ENCODE results near the gene P2RY14. TPM values are rescaled to one million over a fixed set of nuclear protein-coding genes. Genes with fewer than 3 reads are reported as not detected.

The P2RY14 gene
- polyA plus RNA-seq, 1 donor (not counting 4 experiments of a cell fraction or from before 2014, with no cell fraction given) = not detected

DNA sequence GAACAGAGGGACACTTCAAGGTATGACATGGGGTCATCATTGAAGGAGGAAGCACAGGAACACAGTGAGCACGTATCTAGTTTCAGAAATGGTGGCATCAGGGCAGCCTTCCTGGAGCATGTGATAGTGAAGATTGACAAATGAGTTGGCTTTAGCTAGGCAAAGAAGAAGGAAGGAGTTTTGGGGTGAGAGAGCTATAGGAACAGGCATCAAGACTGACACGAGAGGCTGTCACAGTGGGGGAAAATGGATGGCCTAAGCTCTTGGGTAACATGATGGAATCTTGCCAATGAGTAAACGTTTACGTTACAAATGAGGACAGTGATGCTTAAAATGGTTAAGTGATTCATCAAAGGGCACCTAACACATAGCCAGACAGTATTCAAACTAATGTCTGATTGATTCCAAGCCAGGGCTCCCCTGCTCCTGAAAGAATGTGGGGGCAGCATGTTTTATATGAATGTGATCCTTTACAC is 52.2 kb downstream of the P2RY14 start:
- peaks cover 31% of the 10 kb centered on the region for H3K4me1 ChIP-seq (ENCODE audit: control insufficient read depth, extremely low read depth, insufficient read depth, low read length)
- H3K79me2 ChIP-seq (ENCODE audit: control insufficient read depth, insufficient read depth, low read length) = no peaks in the 10 kb centered on the region
- no peak for TF ChIP-seq EZH2 (IDR thresholded peaks at IDR 0.05; ENCODE audit: low read length)
- TF ChIP-seq, protein P1, sequence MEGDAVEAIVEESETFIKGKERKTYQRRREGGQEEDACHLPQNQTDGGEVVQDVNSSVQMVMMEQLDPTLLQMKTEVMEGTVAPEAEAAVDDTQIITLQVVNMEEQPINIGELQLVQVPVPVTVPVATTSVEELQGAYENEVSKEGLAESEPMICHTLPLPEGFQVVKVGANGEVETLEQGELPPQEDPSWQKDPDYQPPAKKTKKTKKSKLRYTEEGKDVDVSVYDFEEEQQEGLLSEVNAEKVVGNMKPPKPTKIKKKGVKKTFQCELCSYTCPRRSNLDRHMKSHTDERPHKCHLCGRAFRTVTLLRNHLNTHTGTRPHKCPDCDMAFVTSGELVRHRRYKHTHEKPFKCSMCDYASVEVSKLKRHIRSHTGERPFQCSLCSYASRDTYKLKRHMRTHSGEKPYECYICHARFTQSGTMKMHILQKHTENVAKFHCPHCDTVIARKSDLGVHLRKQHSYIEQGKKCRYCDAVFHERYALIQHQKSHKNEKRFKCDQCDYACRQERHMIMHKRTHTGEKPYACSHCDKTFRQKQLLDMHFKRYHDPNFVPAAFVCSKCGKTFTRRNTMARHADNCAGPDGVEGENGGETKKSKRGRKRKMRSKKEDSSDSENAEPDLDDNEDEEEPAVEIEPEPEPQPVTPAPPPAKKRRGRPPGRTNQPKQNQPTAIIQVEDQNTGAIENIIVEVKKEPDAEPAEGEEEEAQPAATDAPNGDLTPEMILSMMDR (optimal IDR thresholded peaks at IDR 0.05 in 1 of 3, IDR thresholded peaks at IDR 0.05 in 1 of 3, conservative IDR thresholded peaks at IDR 0.05 in 1 of 3; ENCODE audit: extremely low read depth in 1 of 3, insufficient read depth in 2 of 3, low read length in 3 of 3) = no peak
- no peaks in the 10 kb centered on the region for H3K27me3 ChIP-seq (ENCODE audit: control insufficient read depth, extremely low read depth, insufficient read depth, low read length)
- H3K9me3 ChIP-seq (ENCODE audit: control insufficient read depth, low read depth, low read length) = no peaks in the 10 kb centered on the region
- no peaks in the 10 kb centered on the region for H4K20me1 ChIP-seq (ENCODE audit: control insufficient read depth, extremely low read depth, insufficient read depth, low read length)
- no peak overlapping the region for H3K27ac ChIP-seq (ENCODE audit: control insufficient read depth, insufficient read depth, low read length)
- DNase-seq (ENCODE audit: low read depth, low spot score) (peak; percentile 75), FAIRE-seq (peak; percentile 74)
- peak overlapping the region; percentile 9 for H3K4me2 ChIP-seq (ENCODE audit: control insufficient read depth, extremely low read depth, insufficient read depth, low read depth, low read length)
- H2AFZ ChIP-seq (ENCODE audit: control insufficient read depth, low read length) = peak overlapping the region; percentile 21
- H3K4me3 ChIP-seq (ENCODE audit: control insufficient read depth in 2 of 3, extremely low read depth in 1 of 3, insufficient read depth in 2 of 3, low read depth in 1 of 3, low read length in 3 of 3) = no peak overlapping the region
- H3K9me1 ChIP-seq (ENCODE audit: control insufficient read depth, extremely low read depth, insufficient read depth, low read length) = no peaks in the 10 kb centered on the region
- dilution Hi-C loops (cut with MboI; ENCODE audit: extremely low pct_ligation_motif_present, low sequenced_read_pairs) = no loop called here
- H3K36me3 ChIP-seq (ENCODE audit: control insufficient read depth in 2 of 2, extremely low read depth in 1 of 2, insufficient read depth in 2 of 2, low read length in 2 of 2) = no peaks in the 10 kb centered on the region
- H3K9ac ChIP-seq (ENCODE audit: control insufficient read depth, extremely low read depth, insufficient read depth, low read length) = no peak overlapping the region

DNA sequence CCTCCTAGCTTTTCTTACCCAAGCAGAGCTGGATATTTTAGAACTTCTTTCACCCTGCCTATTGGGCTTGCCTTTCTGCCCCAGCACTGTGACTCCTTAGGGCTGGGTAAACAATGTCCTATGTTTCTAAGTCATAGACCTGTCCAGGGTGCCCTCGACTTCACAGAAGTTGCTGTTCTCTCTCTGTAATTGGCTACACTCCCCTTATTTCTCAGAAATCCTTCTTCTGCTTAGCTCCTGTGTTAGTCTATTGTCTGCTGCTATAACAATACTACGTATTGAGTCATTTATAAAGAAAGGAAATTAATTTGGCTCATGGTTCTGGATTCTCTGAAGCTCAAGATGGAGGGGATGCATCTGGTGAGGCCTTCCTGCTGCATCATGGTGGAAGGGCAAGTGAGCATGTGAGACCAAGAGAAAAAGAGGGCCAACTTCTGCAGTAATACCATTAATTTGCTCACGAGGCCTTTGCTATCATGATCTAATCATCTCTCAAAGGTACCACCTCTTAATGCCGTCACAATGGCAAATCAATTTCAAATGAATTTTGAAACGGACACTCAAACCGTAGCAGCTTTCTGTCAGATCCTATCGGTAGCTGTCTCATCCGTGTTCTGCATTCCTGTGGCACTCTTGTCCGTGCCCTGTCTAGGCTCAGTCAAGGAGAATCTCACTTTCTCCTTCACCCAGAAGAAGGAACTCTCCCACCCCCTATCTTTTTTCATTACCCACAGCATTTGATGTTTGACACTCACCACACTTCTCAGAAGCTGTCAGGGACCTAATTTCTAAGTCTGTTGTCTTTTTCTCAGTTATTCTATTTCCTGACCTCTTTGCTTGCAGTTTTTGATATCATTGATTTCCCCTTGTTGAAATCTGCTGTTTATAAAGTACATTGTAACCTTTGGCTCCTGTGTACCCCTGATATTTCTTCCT is 53.0 kb downstream of the P2RY14 start:
- no peaks in the 10 kb centered on the region for H3K36me3 ChIP-seq (ENCODE audit: control insufficient read depth in 2 of 2, extremely low read depth in 1 of 2, insufficient read depth in 2 of 2, low read length in 2 of 2)
- H3K27me3 ChIP-seq (ENCODE audit: control insufficient read depth, extremely low read depth, insufficient read depth, low read length) = no peaks in the 10 kb centered on the region
- H3K4me2 ChIP-seq (ENCODE audit: control insufficient read depth, extremely low read depth, insufficient read depth, low read depth, low read length) = no peak overlapping the region
- peaks cover 31% of the 10 kb centered on the region for H3K4me1 ChIP-seq (ENCODE audit: control insufficient read depth, extremely low read depth, insufficient read depth, low read length)
- H4K20me1 ChIP-seq (ENCODE audit: control insufficient read depth, extremely low read depth, insufficient read depth, low read length) = no peaks in the 10 kb centered on the region
- H3K79me2 ChIP-seq (ENCODE audit: control insufficient read depth, insufficient read depth, low read length) = no peaks in the 10 kb centered on the region
- TF ChIP-seq EZH2 (IDR thresholded peaks at IDR 0.05; ENCODE audit: low read length) = no peak
- TF ChIP-seq, protein P1 (optimal IDR thresholded peaks at IDR 0.05 in 1 of 3, IDR thresholded peaks at IDR 0.05 in 1 of 3, conservative IDR thresholded peaks at IDR 0.05 in 1 of 3; ENCODE audit: extremely low read depth in 1 of 3, insufficient read depth in 2 of 3, low read length in 3 of 3) = no peak
- H2AFZ ChIP-seq (ENCODE audit: control insufficient read depth, low read length) = no peak overlapping the region
- H3K27ac ChIP-seq (ENCODE audit: control insufficient read depth, insufficient read depth, low read length) = no peak overlapping the region
- H3K9me1 ChIP-seq (ENCODE audit: control insufficient read depth, extremely low read depth, insufficient read depth, low read length) = no peaks in the 10 kb centered on the region
- FAIRE-seq (no peak), DNase-seq (ENCODE audit: low read depth, low spot score) (no peak)
- no peak overlapping the region for H3K9ac ChIP-seq (ENCODE audit: control insufficient read depth, extremely low read depth, insufficient read depth, low read length)
- H3K9me3 ChIP-seq (ENCODE audit: control insufficient read depth, low read depth, low read length) = no peaks in the 10 kb centered on the region
- dilution Hi-C loops (cut with MboI; ENCODE audit: extremely low pct_ligation_motif_present, low sequenced_read_pairs) = no loop called here
- H3K4me3 ChIP-seq (ENCODE audit: control insufficient read depth in 2 of 3, extremely low read depth in 1 of 3, insufficient read depth in 2 of 3, low read depth in 1 of 3, low read length in 3 of 3) = no peak overlapping the region
